ENCODE results near the gene LRRC59. TPM values are rescaled to one million over a fixed set of nuclear protein-coding genes. Genes with fewer than 3 reads are reported as not detected.
"Not testable (repeated sequence)": the region's sequence is repeated elsewhere in the genome, so short reads cannot be mapped to it uniquely, and the experiment has no call there.

LRRC59 gene
- total RNA-seq, 4 donors from 2014 or later = 34.4 to 76.6 (median 50.3) TPM

- Histone ChIP-seq H3K36me3 (no peaks in the 10 kb centered on the region), H3K4me1 (no peaks in the 10 kb centered on the region), H3K27me3 (no peaks in the 10 kb centered on the region), H3K4me3 (no peak overlapping the region), H3K27ac (no peak overlapping the region), H3K9me3 (no peaks in the 10 kb centered on the region)
- 67 to 69% methylated on average over 3 of the region's 3 CpGs for WGBS, 2 donors (ENCODE audit: low coverage in 1 of 2)
- TF ChIP-seq EP300 (IDR thresholded peaks at IDR 0.05) (no peak), POLR2AphosphoS5 (IDR thresholded peaks at IDR 0.05) (no peak), CTCF (IDR thresholded peaks at IDR 0.05) (no peak), POLR2A (IDR thresholded peaks at IDR 0.05) (no peak)
- ATAC-seq = no peak
These were observed 17.5 kb upstream of the LRRC59 start for GRCh38 chr17:50414808-50415207.

GRCh38 chr17:50412188-50412732 lies 14.9 kb upstream of the LRRC59 start:
- H3K36me3 ChIP-seq = no peaks in the 10 kb centered on the region
- no peak overlapping the region for H3K27ac ChIP-seq
- 44 to 83% methylated on average over 1 of the region's 4 CpGs for WGBS, 2 donors (ENCODE audit: low coverage in 1 of 2)
- no peaks in the 10 kb centered on the region for H3K27me3 ChIP-seq
- H3K9me3 ChIP-seq = no peaks in the 10 kb centered on the region
- TF ChIP-seq EP300 (IDR thresholded peaks at IDR 0.05) (no peak), POLR2A (IDR thresholded peaks at IDR 0.05) (no peak), CTCF (IDR thresholded peaks at IDR 0.05) (no peak), POLR2AphosphoS5 (IDR thresholded peaks at IDR 0.05) (no peak)
- no peak for ATAC-seq
- no peaks in the 10 kb centered on the region for H3K4me1 ChIP-seq
- no peak overlapping the region for H3K4me3 ChIP-seq

GRCh38 chr17:50407921-50408320 lies 10.6 kb upstream of the LRRC59 start:
- Histone ChIP-seq H3K4me1 (no peaks in the 10 kb centered on the region), H3K27me3 (peaks cover 19% of the 10 kb centered on the region), H3K9me3 (no peaks in the 10 kb centered on the region), H3K36me3 (no peaks in the 10 kb centered on the region), H3K27ac (no peak overlapping the region), H3K4me3 (no peak overlapping the region)
- ATAC-seq = no peak
- 63 to 85% methylated on average over 3 of the region's 4 CpGs for WGBS, 2 donors (ENCODE audit: low coverage in 1 of 2)
- TF ChIP-seq POLR2A (IDR thresholded peaks at IDR 0.05) (no peak), POLR2AphosphoS5 (IDR thresholded peaks at IDR 0.05) (no peak), EP300 (IDR thresholded peaks at IDR 0.05) (no peak), CTCF (IDR thresholded peaks at IDR 0.05) (no peak)

- no peaks in the 10 kb centered on the region for H3K9me3 ChIP-seq
- no peaks in the 10 kb centered on the region for H3K4me1 ChIP-seq
- no peak for ATAC-seq
- WGBS, 2 donors (ENCODE audit: low coverage in 1 of 2) = 57 to 72% methylated on average over 2 to 4 of the region's 5 CpGs
- no peaks in the 10 kb centered on the region for H3K36me3 ChIP-seq
- H3K4me3 ChIP-seq = no peak overlapping the region
- H3K27ac ChIP-seq = no peak overlapping the region
- TF ChIP-seq POLR2AphosphoS5 (IDR thresholded peaks at IDR 0.05) (no peak), EP300 (IDR thresholded peaks at IDR 0.05) (no peak), POLR2A (IDR thresholded peaks at IDR 0.05) (no peak), CTCF (IDR thresholded peaks at IDR 0.05) (no peak)
- peaks cover 19% of the 10 kb centered on the region for H3K27me3 ChIP-seq
These were observed 9.3 kb upstream of the LRRC59 start for GRCh38 chr17:50406578-50406977.

- H3K36me3 ChIP-seq, H3K4me3 ChIP-seq, H3K4me1 ChIP-seq, H3K27ac ChIP-seq, H3K9me3 ChIP-seq, ATAC-seq: not testable (repeated sequence)
- peaks cover 19% of the 10 kb centered on the region for H3K27me3 ChIP-seq
- 33 to 74% methylated on average over 1 to 4 of the region's 4 CpGs for WGBS, 2 donors (ENCODE audit: low coverage in 1 of 2)
These were observed 8.0 kb upstream of the LRRC59 start for GRCh38 chr17:50405351-50405750.

GRCh38 chr17:50399591-50399990 lies 2.3 kb upstream of the LRRC59 start:
- 95 to 100% methylated on average over 3 to 5 of the region's 8 CpGs for WGBS, 2 donors (ENCODE audit: low coverage in 1 of 2)
- not testable (repeated sequence) for H3K9me3 ChIP-seq, H3K27me3 ChIP-seq, ATAC-seq, H3K36me3 ChIP-seq, H3K4me3 ChIP-seq, H3K27ac ChIP-seq
- H3K4me1 ChIP-seq = peaks cover 0 to 29% (median 17%) of the 10 kb centered on the region in 3 donors

- 83 to 94% methylated on average over 3 of the region's 3 CpGs for WGBS, 2 donors (ENCODE audit: low coverage in 1 of 2)
These were observed 1.3 kb upstream of the LRRC59 start for GRCh38 chr17:50398672-50399071.

More at GRCh38 chr17:50398672-50399071, 1.3 kb upstream of the LRRC59 start:
- not testable (repeated sequence) for H3K27ac ChIP-seq, H3K27me3 ChIP-seq, ATAC-seq, H3K4me3 ChIP-seq, H3K9me3 ChIP-seq
- peaks cover 0 to 35% (median 17%) of the 10 kb centered on the region in 3 donors for H3K4me1 ChIP-seq
- H3K36me3 ChIP-seq = peaks cover 0 to 17% of the 10 kb centered on the region in 2 donors
